Measurements from ENCODE around the gene RPL22.

GRCh38 chr1:6243053-6243834 is 43.8 kb upstream of the RPL22 start:
- TF ChIP-seq CTCF (IDR thresholded peaks at IDR 0.05) (no peak), POLR2A (IDR thresholded peaks at IDR 0.05) (no peak), POLR2AphosphoS5 (IDR thresholded peaks at IDR 0.05) (no peak)
